Nephron progenitor cell (in vitro differentiated cells): ENCODE data around the gene GPATCH11.

Experiments used
- DNase-seq: peaks from one replicate; pipeline ENCODE4 v3.0.0; 2021
- H3K27ac Mint-ChIP-seq: 2 replicates; pipeline ENCODE4 v1.8.0; 2021; ENCODE audit warnings: mild to moderate bottlenecking, moderate library complexity, mixed read lengths
- H3K27me3 Mint-ChIP-seq: 2 replicates; pipeline ENCODE4 v1.8.0; 2021; ENCODE audit warnings: mild to moderate bottlenecking, low read depth, mixed read lengths; ENCODE audit not compliant: poor library complexity
- H3K36me3 Mint-ChIP-seq: 2 replicates; pipeline ENCODE4 v1.8.0; 2021; ENCODE audit warnings: low read depth, mixed read lengths
- H3K4me1 Mint-ChIP-seq: 2 replicates; pipeline ENCODE4 v1.8.0; 2021; ENCODE audit warnings: mixed read lengths
- H3K4me3 Mint-ChIP-seq: 2 replicates; pipeline ENCODE4 v1.8.0; 2021; ENCODE audit warnings: mild to moderate bottlenecking, moderate library complexity, mixed read lengths
- H3K9me3 Mint-ChIP-seq: 2 replicates; pipeline ENCODE4 v1.8.0; 2021; ENCODE audit warnings: mild to moderate bottlenecking, moderate library complexity, mixed read lengths
- TF ChIP-seq, protein P1 (sequence below): fragments of 200-600 bp; sonication (generic); IDR thresholded peaks from 2 replicates; pipeline ENCODE4 v1.5.0; 2021; ENCODE audit warnings: antibody characterized with exemption

The GPATCH11 gene

DNA sequence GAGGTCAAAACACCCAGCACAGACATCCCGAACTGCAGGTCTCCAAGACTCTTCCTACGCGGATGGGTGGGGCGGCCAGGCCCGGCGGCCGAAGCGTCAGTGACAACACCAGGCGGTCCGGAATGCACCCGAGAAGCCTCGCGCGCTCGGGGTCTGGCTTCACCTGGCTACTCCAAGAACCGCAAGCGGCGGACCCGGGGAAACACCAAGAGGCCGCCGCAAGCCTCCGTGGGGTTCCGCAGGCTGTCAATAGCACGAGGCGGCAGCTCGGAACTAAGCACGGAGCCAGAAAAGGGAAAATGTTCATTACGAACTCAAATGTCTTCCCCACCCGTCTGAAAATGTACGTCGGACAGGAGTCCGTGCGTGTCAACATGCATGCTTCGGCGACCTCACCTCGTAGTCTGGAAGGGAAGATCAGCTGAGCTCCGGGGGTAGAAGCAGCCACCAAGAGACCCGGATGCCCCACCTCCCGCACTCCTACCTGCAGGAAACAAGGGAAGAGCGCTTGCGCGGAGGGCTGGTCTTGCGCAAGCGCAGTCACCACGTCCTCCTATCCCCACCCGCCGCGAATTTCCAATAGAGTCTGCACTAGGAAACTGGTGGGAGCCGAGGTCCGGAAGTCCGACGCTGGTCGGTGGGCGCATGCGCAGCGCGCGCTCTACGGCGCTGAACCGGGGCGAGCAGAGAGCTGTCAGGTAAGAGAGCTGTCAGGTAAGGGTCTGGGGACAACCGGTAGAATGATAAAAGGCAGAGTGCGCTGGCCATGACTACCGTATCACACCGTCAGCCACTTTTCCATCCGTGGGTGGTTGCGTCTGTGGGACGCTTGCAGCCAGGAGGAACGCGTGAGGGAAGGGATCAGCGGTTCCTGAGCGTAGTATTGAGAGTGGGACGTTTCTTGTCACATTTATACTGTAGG lies at the start of gene GPATCH11, which contains the start of gene HEATR5B:
Gene GPATCH11, plus strand, starts transcription at position 646 of the 922 bp plus-strand sequence. CDS start 3,864 bp downstream, outside the sequence.
Gene HEATR5B, minus strand, starts transcription at position 500 of the 922 bp plus-strand sequence. CDS start 958 bp downstream, outside the sequence.
- H3K4me3 Mint-ChIP-seq: no peak within 1 kb of the TSS
- H3K36me3 Mint-ChIP-seq: peaks cover 19% of the 10 kb centered on the region
- peak within 1 kb of the TSS; percentile 44 for H3K27ac Mint-ChIP-seq
- no peaks in the 10 kb centered on the region for H3K4me1 Mint-ChIP-seq
- DNase-seq: peak; percentile 93
- H3K9me3 Mint-ChIP-seq: no peaks in the 10 kb centered on the region
- no peaks in the 10 kb centered on the region for H3K27me3 Mint-ChIP-seq
- TF ChIP-seq, protein P1, sequence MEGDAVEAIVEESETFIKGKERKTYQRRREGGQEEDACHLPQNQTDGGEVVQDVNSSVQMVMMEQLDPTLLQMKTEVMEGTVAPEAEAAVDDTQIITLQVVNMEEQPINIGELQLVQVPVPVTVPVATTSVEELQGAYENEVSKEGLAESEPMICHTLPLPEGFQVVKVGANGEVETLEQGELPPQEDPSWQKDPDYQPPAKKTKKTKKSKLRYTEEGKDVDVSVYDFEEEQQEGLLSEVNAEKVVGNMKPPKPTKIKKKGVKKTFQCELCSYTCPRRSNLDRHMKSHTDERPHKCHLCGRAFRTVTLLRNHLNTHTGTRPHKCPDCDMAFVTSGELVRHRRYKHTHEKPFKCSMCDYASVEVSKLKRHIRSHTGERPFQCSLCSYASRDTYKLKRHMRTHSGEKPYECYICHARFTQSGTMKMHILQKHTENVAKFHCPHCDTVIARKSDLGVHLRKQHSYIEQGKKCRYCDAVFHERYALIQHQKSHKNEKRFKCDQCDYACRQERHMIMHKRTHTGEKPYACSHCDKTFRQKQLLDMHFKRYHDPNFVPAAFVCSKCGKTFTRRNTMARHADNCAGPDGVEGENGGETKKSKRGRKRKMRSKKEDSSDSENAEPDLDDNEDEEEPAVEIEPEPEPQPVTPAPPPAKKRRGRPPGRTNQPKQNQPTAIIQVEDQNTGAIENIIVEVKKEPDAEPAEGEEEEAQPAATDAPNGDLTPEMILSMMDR: no peak

- no peak overlapping the region for H3K27ac Mint-ChIP-seq
- no peaks in the 10 kb centered on the region for H3K4me1 Mint-ChIP-seq
- DNase-seq: no peak
- H3K4me3 Mint-ChIP-seq: no peak overlapping the region
- peaks cover 27% of the 10 kb centered on the region for H3K36me3 Mint-ChIP-seq
- peaks cover 3% of the 10 kb centered on the region for H3K27me3 Mint-ChIP-seq
- TF ChIP-seq, protein P1: no peak
- H3K9me3 Mint-ChIP-seq: peaks cover 3% of the 10 kb centered on the region
These were observed 46.5 kb upstream of the GPATCH11 start for GRCh38 chr2:37037771-37038170.

DNA sequence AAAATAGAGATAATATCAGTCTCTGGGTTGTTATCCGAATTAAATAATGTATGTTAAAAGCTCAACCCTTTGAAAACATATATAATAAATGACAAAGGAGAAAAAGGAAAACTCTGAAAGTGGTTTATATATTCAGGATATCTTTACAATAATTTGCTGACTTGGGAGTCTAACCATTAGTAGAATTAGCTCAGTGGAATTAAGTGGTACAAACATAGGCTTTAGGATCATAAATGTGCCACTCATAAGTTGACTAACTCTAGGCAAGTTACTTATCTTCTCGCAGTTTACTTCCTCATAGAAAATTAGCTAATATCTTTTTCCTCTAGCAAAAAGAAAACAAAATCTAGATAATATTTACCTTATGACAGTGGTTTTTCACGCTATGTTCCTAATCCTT lies 44.7 kb upstream of the GPATCH11 start:
- Mint-ChIP-seq H3K4me3 (no peak overlapping the region), H3K27ac (no peak overlapping the region), H3K27me3 (peaks cover 3% of the 10 kb centered on the region), H3K9me3 (peaks cover 2% of the 10 kb centered on the region), H3K4me1 (no peaks in the 10 kb centered on the region), H3K36me3 (peaks cover 29% of the 10 kb centered on the region)
- DNase-seq: no peak
- TF ChIP-seq, protein P1: no peak

- Mint-ChIP-seq H3K27ac (no peak overlapping the region), H3K4me3 (no peak overlapping the region), H3K4me1 (no peaks in the 10 kb centered on the region), H3K36me3 (peaks cover 37% of the 10 kb centered on the region), H3K27me3 (no peaks in the 10 kb centered on the region), H3K9me3 (no peaks in the 10 kb centered on the region)
- DNase-seq: no peak
- TF ChIP-seq, protein P1: no peak
These were observed 31.6 kb upstream of the GPATCH11 start for GRCh38 chr2:37052600-37053332.

GRCh38 chr2:37059841-37060240 lies 24.5 kb upstream of the GPATCH11 start:
- TF ChIP-seq, protein P1: no peak
- H3K36me3 Mint-ChIP-seq: peaks cover 32% of the 10 kb centered on the region
- no peaks in the 10 kb centered on the region for H3K27me3 Mint-ChIP-seq
- no peak overlapping the region for H3K27ac Mint-ChIP-seq
- H3K9me3 Mint-ChIP-seq: no peaks in the 10 kb centered on the region
- H3K4me3 Mint-ChIP-seq: no peak overlapping the region
- DNase-seq: no peak
- H3K4me1 Mint-ChIP-seq: no peaks in the 10 kb centered on the region
